Lung (tissue), 12 donors: Measurements from ENCODE around the gene MYORG. TPM values are rescaled to one million over a fixed set of nuclear protein-coding genes. Genes with fewer than 3 reads are reported as not detected.
A peak's percentile ranks its signal among the peaks of the same experiment; 100 is the strongest.
"Not testable (repeated sequence)": the region's sequence is repeated elsewhere in the genome, so short reads cannot be mapped to it uniquely, and the experiment has no call there.

Source experiments
- ATAC-seq: fragments of 200-7000 bp; cut with Tn5 transposase; one replicate; pipeline ENCODE4 v1.9.1; 2020; ENCODE audit warnings: moderate number of reproducible peaks; ENCODE audit not compliant: insufficient read depth, low FRiP score
- DNase-seq, 3 donors: peaks; one replicate each; pipeline ENCODE4 v3.0.0-alpha.2; 2013 to 2017
- H3K27ac ChIP-seq, 2 donors: one replicate each; pipeline ENCODE4 v1.5.1; 2013; ENCODE audit warnings: mild to moderate bottlenecking in 2 of 2, moderate library complexity in 2 of 2, control low read depth in 1 of 2, inconsistent platforms in 1 of 2, low read depth in 1 of 2, low read length in 1 of 2
- H3K27me3 ChIP-seq, 3 donors: one replicate each; pipeline ENCODE4 v1.5.1; 2013; ENCODE audit warnings: low read length in 2 of 3; ENCODE audit not compliant: control insufficient read depth in 3 of 3, insufficient read depth in 3 of 3
- H3K36me3 ChIP-seq, 4 donors: one replicate each; pipeline ENCODE4 v1.5.1; 2013; ENCODE audit warnings: low read length in 4 of 4, mild to moderate bottlenecking in 1 of 4, moderate library complexity in 1 of 4; ENCODE audit not compliant: control insufficient read depth in 4 of 4, insufficient read depth in 4 of 4
- H3K4me1 ChIP-seq, 5 donors: one replicate each; pipeline ENCODE4 v1.5.1; 2013; ENCODE audit warnings: low read length in 5 of 5, mild to moderate bottlenecking in 2 of 5, moderate library complexity in 1 of 5; ENCODE audit not compliant: control insufficient read depth in 5 of 5, insufficient read depth in 5 of 5
- H3K4me3 ChIP-seq: one replicate; pipeline ENCODE4 v1.5.1; 2013; ENCODE audit warnings: mild to moderate bottlenecking, control low read depth, moderate library complexity
- H3K9ac ChIP-seq, 2 donors: one replicate each; pipeline ENCODE4 v1.5.1; 2013; ENCODE audit warnings: low read length in 2 of 2, control low read depth in 1 of 2; ENCODE audit not compliant: insufficient read depth in 1 of 2
- H3K9me3 ChIP-seq, 4 donors: one replicate each; pipeline ENCODE4 v1.5.1; 2013; ENCODE audit warnings: low read length in 3 of 4, mild to moderate bottlenecking in 1 of 4, moderate library complexity in 1 of 4; ENCODE audit not compliant: control insufficient read depth in 4 of 4, insufficient read depth in 3 of 4
- CTCF ChIP-seq: IDR thresholded peaks from 2 replicates; pipeline ENCODE4 v1.5.1; 2012; ENCODE audit warnings: mild to moderate bottlenecking; ENCODE audit errors: control extremely low read depth, extremely low read depth
- WGBS, 2 donors: extraction: QIAGEN DNeasy Blood & Tissue Kit; methylation state at CpG; one replicate each; pipeline ENCODE4 v1.1.7; 2013; 5-methylcytosine and 5-hydroxymethylcytosine counted together
- polyA plus RNA-seq, 2 donors: library from polyadenylated mRNA; stranded (reverse); fragments of 200-250 nt; gene quantifications; one replicate each; pipeline ENCODE4 v1.2.1, GENCODE V29; 2013
- total RNA-seq, 2 donors: library from RNA; depleted of rRNA in 1 of 2; stranded (reverse); fragments of >200 nt in 1 of 2; gene quantifications; one replicate each; pipeline ENCODE4 v1.2.1, GENCODE V29; 2014 to 2021
- donor health status: control.
- donor health status: control.
- donor health status: Bipolar disorder and iron deficiency.
- donor health status: healthy.
- donor health status: DM: yes; HTN: yes; CAD: no.

The MYORG gene
- total and polyA plus RNA-seq, 4 donors = 1.4 to 12.2 (median 4.9) TPM

GRCh38 chr9:34365282-34365681, 11.4 kb downstream of the MYORG start:
- Histone ChIP-seq H3K9me3 (no peaks in the 10 kb centered on the region), H3K4me1 (peaks cover 0 to 10% (median 4%) of the 10 kb centered on the region in 5 donors), H3K27me3 (peaks cover 0 to 5% (median 2%) of the 10 kb centered on the region in 3 donors), H3K9ac (no peak overlapping the region), H3K36me3 (no peaks in the 10 kb centered on the region), H3K27ac (no peak overlapping the region), H3K4me3 (no peak overlapping the region)
- TF ChIP-seq CTCF = no peak
- ATAC-seq (no peak), DNase-seq (no peak)
- 73 to 87% methylated on average over 2 of the region's 2 CpGs for WGBS, 2 donors

- Histone ChIP-seq H3K27me3 (no peaks in the 10 kb centered on the region), H3K4me3 (no peak overlapping the region), H3K27ac (peak overlapping the region; percentile 3 to 47), H3K9ac (no peak overlapping the region), H3K9me3 (no peaks in the 10 kb centered on the region), H3K36me3 (no peaks in the 10 kb centered on the region), H3K4me1 (peaks cover 0 to 10% (median 4%) of the 10 kb centered on the region in 5 donors)
- TF ChIP-seq CTCF = no peak
- WGBS, 2 donors = 29 to 35% methylated on average over 13 of the region's 13 CpGs
- DNase-seq = peak in 2 of 3 donors; percentile 22 to 49
- ATAC-seq = no peak
Measured at GRCh38 chr9:34363619-34364351, 12.9 kb downstream of the MYORG start.

- no peak overlapping the region for H3K27ac ChIP-seq
- H3K27me3 ChIP-seq = no peaks in the 10 kb centered on the region
- no peak for TF ChIP-seq CTCF
- 93 to 98% methylated on average over 4 of the region's 4 CpGs for WGBS, 2 donors
- no peak for ATAC-seq
- DNase-seq = no peak
- no peaks in the 10 kb centered on the region for H3K9me3 ChIP-seq
- H3K4me3 ChIP-seq = no peak overlapping the region
- no peaks in the 10 kb centered on the region for H3K36me3 ChIP-seq
- peaks cover 0 to 10% (median 4%) of the 10 kb centered on the region in 5 donors for H3K4me1 ChIP-seq
- H3K9ac ChIP-seq = no peak overlapping the region
Measured at GRCh38 chr9:34362614-34363214, 14.0 kb downstream of the MYORG start.

GRCh38 chr9:34352957-34353356, 23.7 kb downstream of the MYORG start:
- H3K9me3 ChIP-seq, ATAC-seq, H3K36me3 ChIP-seq, H3K4me1 ChIP-seq, H3K9ac ChIP-seq, H3K27me3 ChIP-seq, H3K27ac ChIP-seq, DNase-seq, H3K4me3 ChIP-seq: not testable (repeated sequence)
- 89 to 96% methylated on average over 1 of the region's 1 CpG for WGBS, 2 donors

- not testable (repeated sequence) for H3K27ac ChIP-seq, H3K9ac ChIP-seq, H3K4me1 ChIP-seq, H3K27me3 ChIP-seq, H3K4me3 ChIP-seq, H3K9me3 ChIP-seq, H3K36me3 ChIP-seq, ATAC-seq
- 87 to 92% methylated on average over 7 of the region's 7 CpGs for WGBS, 2 donors
- DNase-seq = peak in 1 of 3 donors; percentile 41
Measured at GRCh38 chr9:34352122-34352652, 24.5 kb downstream of the MYORG start.
